Pancreas (tissue), 10 donors: ENCODE measurements around the gene MACROD2. TPM values are rescaled to one million over a fixed set of nuclear protein-coding genes. Genes with fewer than 3 reads are reported as not detected.
A peak's percentile ranks its signal among the peaks of the same experiment; 100 is the strongest.

Source experiments
- ATAC-seq, 4 donors: fragments of 200-7000 bp; cut with Tn5 transposase; one replicate each; pipeline versions ENCODE4 v1.8.0 to v1.9.1; 2020; ENCODE audit warnings: mild to moderate bottlenecking in 4 of 4, moderate library complexity in 4 of 4
- DNase-seq, 6 donors: peaks; one replicate each; pipeline ENCODE4 v3.0.0-alpha.2; 2020
- FAIRE-seq: peaks from 2 replicates; lab custom pipeline; 2012; peaks lifted over from hg19 to GRCh38; lab: Jason Lieb, UNC
- H3K27ac ChIP-seq, 4 donors: fragments of 200-600 bp; sonication (generic); 1 replicate in 3 of 4; 2 replicates in 1 of 4; pipeline versions ENCODE4 v1.5.0 to v1.8.0; 2020
- H3K27me3 ChIP-seq, 4 donors: fragments of 200-600 bp; one replicate each; pipeline ENCODE4 v1.8.0; 2021
- H3K36me3 ChIP-seq, 3 donors: fragments of 200-600 bp; sonication (generic) in 1 of 3; one replicate each; pipeline versions ENCODE4 v1.5.0 to v1.8.0; 2020 to 2021
- H3K4me1 ChIP-seq, 3 donors: fragments of 200-600 bp; one replicate each; pipeline ENCODE4 v1.8.0; 2021
- H3K4me3 ChIP-seq, 4 donors: fragments of 200-600 bp; sonication (generic) in 2 of 4; one replicate each; pipeline versions ENCODE4 v1.5.0 to v1.8.0; 2020 to 2021
- H3K9me3 ChIP-seq, 4 donors: fragments of 200-600 bp; one replicate each; pipeline ENCODE4 v1.8.0; 2021
- WGBS, 2 donors: extraction: QIAGEN DNeasy Blood & Tissue Kit; methylation state at CpG; one replicate each; pipeline ENCODE4 v1.1.7; 2013; 5-methylcytosine and 5-hydroxymethylcytosine counted together
- intact Hi-C, 3 donors: fragments of 100-400 bp; cut with DNase I; formaldehyde crosslinking; loops; one replicate each; pipeline versions ENCODE4 v1.11.1 to v1.14.2; 2022
- polyA plus RNA-seq, 2 donors: library from polyadenylated mRNA; stranded (reverse); fragments of 200-250 nt; gene quantifications; one replicate each; pipeline ENCODE4 v1.2.3, GENCODE V29; 2013
- total RNA-seq, 6 donors: library from RNA; stranded (reverse); fragmentation: NEBNext Ultra II Directional in 4 of 6; extraction: Animal tissue kit (Norgen Biotek cat#: 25700) in 4 of 6; gene quantifications; one replicate each; pipeline versions ENCODE4 v1.2.1 to v1.2.4, GENCODE V29; 2021 to 2023
- TF ChIP-seq, protein P1 (sequence below), 4 donors: fragments of 200-600 bp; sonication (generic) in 3 of 4; IDR thresholded peaks; one replicate each; pipeline versions ENCODE4 v1.5.0 to v1.8.0; 2021; ENCODE audit warnings: antibody characterized with exemption in 4 of 4
- donor health status: healthy with polysubstance abuse.
- donor health status: DM: no; HTN: no; CAD: no; lungs with moderate emphysema.
- donor health status: DM: no; HTN: no; CAD: no.
- donor health status: control.
- donor health status: control.
- donor health status: Bipolar disorder and iron deficiency.
- donor health status: DM: yes; HTN: yes; CAD: no.
- donor health status: DM: no; HTN: no; CAD: no.
- donor health status: DM: no; HTN: no; CAD: no.
- donor health status: DM: yes; HTN: yes; CAD: no.

The MACROD2 gene
- total and polyA plus RNA-seq, 8 donors, result 1.7 to 4.9 (median 2.7) TPM

DNA sequence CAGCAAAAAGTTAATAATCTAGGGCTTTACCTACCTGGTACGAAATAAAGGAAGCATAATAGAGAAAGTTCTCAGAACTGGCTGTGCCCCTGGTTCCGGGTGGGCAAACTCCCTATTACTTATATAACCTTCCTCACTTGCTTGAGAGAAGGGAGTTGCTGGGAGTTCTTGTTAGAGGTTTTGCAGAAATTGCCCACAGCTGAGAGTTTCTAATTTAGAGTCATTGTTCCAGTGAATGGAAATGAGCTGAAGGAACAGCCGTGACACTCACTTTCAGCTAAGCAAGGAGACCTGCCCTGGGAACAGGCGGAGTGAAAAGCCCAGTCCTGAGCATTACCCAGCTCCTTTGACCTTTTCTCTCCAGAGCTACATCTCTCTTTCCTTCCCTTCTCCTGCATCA lies 936.7 kb downstream of the MACROD2 start:
- intact Hi-C loops, result no loop called here
- no peaks in the 10 kb centered on the region for H3K9me3 ChIP-seq
- no peaks in the 10 kb centered on the region for H3K27me3 ChIP-seq
- no peak overlapping the region for H3K27ac ChIP-seq
- H3K36me3 ChIP-seq, result no peaks in the 10 kb centered on the region
- no peak for DNase-seq
- FAIRE-seq, result no peak
- no peak for ATAC-seq
- no peak overlapping the region for H3K4me3 ChIP-seq
- no peaks in the 10 kb centered on the region for H3K4me1 ChIP-seq
- 93 to 96% methylated on average over 4 of the region's 4 CpGs for WGBS, 2 donors
- TF ChIP-seq, protein P1, sequence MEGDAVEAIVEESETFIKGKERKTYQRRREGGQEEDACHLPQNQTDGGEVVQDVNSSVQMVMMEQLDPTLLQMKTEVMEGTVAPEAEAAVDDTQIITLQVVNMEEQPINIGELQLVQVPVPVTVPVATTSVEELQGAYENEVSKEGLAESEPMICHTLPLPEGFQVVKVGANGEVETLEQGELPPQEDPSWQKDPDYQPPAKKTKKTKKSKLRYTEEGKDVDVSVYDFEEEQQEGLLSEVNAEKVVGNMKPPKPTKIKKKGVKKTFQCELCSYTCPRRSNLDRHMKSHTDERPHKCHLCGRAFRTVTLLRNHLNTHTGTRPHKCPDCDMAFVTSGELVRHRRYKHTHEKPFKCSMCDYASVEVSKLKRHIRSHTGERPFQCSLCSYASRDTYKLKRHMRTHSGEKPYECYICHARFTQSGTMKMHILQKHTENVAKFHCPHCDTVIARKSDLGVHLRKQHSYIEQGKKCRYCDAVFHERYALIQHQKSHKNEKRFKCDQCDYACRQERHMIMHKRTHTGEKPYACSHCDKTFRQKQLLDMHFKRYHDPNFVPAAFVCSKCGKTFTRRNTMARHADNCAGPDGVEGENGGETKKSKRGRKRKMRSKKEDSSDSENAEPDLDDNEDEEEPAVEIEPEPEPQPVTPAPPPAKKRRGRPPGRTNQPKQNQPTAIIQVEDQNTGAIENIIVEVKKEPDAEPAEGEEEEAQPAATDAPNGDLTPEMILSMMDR (IDR thresholded peaks at IDR 0.05), result no peak

DNA sequence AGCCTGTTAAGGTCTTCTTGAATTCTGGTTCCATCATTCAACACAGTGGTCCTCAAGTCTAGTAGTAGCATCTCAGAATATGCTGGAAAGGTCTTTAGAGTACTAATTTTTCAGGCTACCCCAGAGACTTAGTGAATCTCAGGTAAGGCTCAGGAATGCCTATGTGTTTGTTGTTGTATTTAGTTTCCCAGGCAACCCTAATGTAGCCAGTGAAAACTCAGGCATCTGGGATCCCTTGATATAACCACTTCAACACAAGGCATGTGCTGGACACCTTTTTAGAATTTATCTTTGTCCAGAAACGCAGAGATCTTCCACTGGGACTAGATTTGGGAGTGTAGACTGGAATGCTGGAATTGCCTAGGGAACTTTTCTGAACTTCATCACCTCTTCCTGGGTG lies 940.0 kb downstream of the MACROD2 start:
- 68 to 71% methylated on average over 1 of the region's 1 CpG for WGBS, 2 donors
- FAIRE-seq (no peak), ATAC-seq (peak in 1 of 4 donors; percentile 36), DNase-seq (no peak)
- TF ChIP-seq, protein P1 (IDR thresholded peaks at IDR 0.05), result no peak
- no peak overlapping the region for H3K27ac ChIP-seq
- no peaks in the 10 kb centered on the region for H3K4me1 ChIP-seq
- no peak overlapping the region for H3K4me3 ChIP-seq
- no peaks in the 10 kb centered on the region for H3K36me3 ChIP-seq
- intact Hi-C loops, result no loop called here
- no peaks in the 10 kb centered on the region for H3K9me3 ChIP-seq
- H3K27me3 ChIP-seq, result no peaks in the 10 kb centered on the region

DNA sequence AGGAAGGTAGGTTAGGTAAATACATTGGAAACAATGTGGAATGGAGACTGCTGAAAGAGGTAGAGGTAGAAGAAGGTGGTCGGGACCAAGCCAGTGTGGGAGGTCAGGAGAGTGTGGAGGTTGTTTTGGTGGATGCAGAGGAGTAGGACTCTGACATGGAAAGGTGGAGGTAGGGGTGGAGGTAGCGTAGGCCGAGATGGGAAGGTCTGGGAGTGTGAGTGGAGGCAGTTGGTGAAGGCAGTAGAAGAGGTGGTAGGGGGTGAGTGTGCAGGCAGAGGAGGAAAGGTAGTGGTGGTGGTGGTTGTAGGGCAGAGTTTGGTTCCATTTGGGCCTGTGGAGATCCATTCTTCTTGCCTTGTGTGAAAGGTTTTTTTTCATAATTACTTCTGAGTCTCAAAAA lies 941.7 kb downstream of the MACROD2 start:
- no peak for FAIRE-seq
- TF ChIP-seq, protein P1 (IDR thresholded peaks at IDR 0.05), result no peak
- no peak overlapping the region for H3K27ac ChIP-seq
- no peaks in the 10 kb centered on the region for H3K4me1 ChIP-seq
- no peak for DNase-seq
- WGBS, 2 donors, result 92 to 100% methylated on average over 3 of the region's 3 CpGs
- ATAC-seq, result no peak
- H3K9me3 ChIP-seq, result no peaks in the 10 kb centered on the region
- no peaks in the 10 kb centered on the region for H3K36me3 ChIP-seq
- intact Hi-C loops, result no loop called here
- H3K27me3 ChIP-seq, result no peaks in the 10 kb centered on the region
- no peak overlapping the region for H3K4me3 ChIP-seq

DNA sequence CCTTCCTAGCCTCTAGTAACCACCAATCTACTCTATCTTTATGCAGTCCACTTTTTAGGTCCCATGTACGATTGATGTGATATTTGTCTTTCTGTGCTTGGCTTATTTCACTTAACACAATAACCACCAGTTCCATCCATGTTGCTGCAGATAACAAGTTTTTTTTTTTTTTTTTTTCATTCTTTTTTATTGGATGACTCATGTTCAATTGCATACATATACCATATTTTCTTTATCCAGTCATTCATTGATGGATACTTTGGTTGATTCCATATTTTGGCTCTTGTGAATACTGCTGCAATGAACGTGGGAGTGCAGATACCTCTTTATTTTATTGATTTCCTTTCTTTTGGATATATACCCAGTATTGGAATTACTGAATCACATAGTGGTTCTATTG lies 942.5 kb downstream of the MACROD2 start:
- intact Hi-C loops, result no loop called here

DNA sequence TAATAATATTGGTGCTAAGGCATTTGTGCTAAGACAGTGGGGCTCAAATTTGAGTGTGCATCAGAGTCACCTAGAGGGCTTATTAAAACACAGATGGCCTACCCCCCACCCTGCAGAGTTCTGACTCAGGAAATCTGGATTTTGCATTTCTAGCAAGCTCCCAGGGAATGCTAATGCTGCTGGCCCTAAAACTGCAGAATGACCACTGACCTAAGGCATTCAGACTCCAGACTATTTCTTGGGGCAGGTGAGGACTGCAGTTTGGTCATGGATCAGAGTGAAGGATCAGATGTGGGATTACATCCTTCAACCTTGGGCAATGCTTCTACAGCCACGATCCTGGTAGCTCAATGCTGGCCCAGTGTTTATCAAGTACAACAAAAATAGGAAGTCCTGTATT lies 952.2 kb downstream of the MACROD2 start:
- no peak overlapping the region for H3K4me3 ChIP-seq
- no peaks in the 10 kb centered on the region for H3K4me1 ChIP-seq
- no peak overlapping the region for H3K27ac ChIP-seq
- 67 to 85% methylated on average over 1 of the region's 1 CpG for WGBS, 2 donors
- no peaks in the 10 kb centered on the region for H3K36me3 ChIP-seq
- DNase-seq (no peak), FAIRE-seq (no peak), ATAC-seq (no peak)
- no peaks in the 10 kb centered on the region for H3K9me3 ChIP-seq
- no peaks in the 10 kb centered on the region for H3K27me3 ChIP-seq
- TF ChIP-seq, protein P1 (IDR thresholded peaks at IDR 0.05), result no peak
- intact Hi-C loops, result no loop called here

More for the DNA sequence above, 942.5 kb downstream of the MACROD2 start:
- ATAC-seq (no peak), FAIRE-seq (no peak), DNase-seq (no peak)
- no peak overlapping the region for H3K27ac ChIP-seq
- H3K4me1 ChIP-seq, result no peaks in the 10 kb centered on the region
- no peak overlapping the region for H3K4me3 ChIP-seq
- TF ChIP-seq, protein P1 (IDR thresholded peaks at IDR 0.05), result no peak
- 74 to 82% methylated on average over 2 of the region's 2 CpGs for WGBS, 2 donors
- no peaks in the 10 kb centered on the region for H3K36me3 ChIP-seq
- H3K27me3 ChIP-seq, result no peaks in the 10 kb centered on the region
- no peaks in the 10 kb centered on the region for H3K9me3 ChIP-seq
